HepG2 (cell line): ENCODE data around the gene ATF1.

Experiments used
- HDAC2 ChIP-seq: sonication (generic); formaldehyde crosslinking; IDR thresholded peaks from 2 replicates; pipeline ENCODE4 v1.4.0; 2020; ENCODE audit warnings: missing genetic modification reagents
- POLR2AphosphoS5 ChIP-seq: IDR thresholded peaks from 2 replicates; pipeline ENCODE4 v1.6.1; 2012; ENCODE audit warnings: low read depth, low read length
- REST ChIP-seq, 2 experiments: IDR thresholded peaks; 2 replicates each; pipeline ENCODE4 v1.6.1; 2011 to 2012; ENCODE audit warnings: low read length in 2 of 2, borderline replicate concordance in 1 of 2, low read depth in 1 of 2, mild to moderate bottlenecking in 1 of 2, moderate library complexity in 1 of 2
- SIN3A ChIP-seq: IDR thresholded peaks from 2 replicates; pipeline ENCODE4 v1.6.1; 2011; ENCODE audit warnings: low read depth, mild to moderate bottlenecking, control low read depth, low read length, borderline replicate concordance
- ZBTB34 ChIP-seq: sonication (generic); formaldehyde crosslinking; IDR thresholded peaks from 2 replicates; pipeline ENCODE4 v1.8.0; 2022; ENCODE audit warnings: mild to moderate bottlenecking, missing genetic modification reagents

GRCh38 chr12:50848963-50849362, 85.1 kb downstream of the ATF1 start:
- TF ChIP-seq HDAC2 (CRISPR knock-in tag) (no peak), SIN3A (no peak), ZBTB34 (CRISPR knock-in tag) (no peak), POLR2AphosphoS5 (no peak), REST (IDR thresholded peaks at IDR 0.05; ENCODE audit: borderline replicate concordance in 1 of 2, low read depth in 1 of 2, low read length in 2 of 2) (no peak)
